B cell (primary cell): ENCODE results near the gene JAG2.

Experiments
- CTCF ChIP-seq: fragments of 200-600 bp; IDR thresholded peaks from one replicate; pipeline ENCODE4 v1.8.0; 2022; ENCODE audit warnings: antibody characterized with exemption, mild to moderate bottlenecking
- EZH2 ChIP-seq: IDR thresholded peaks from 2 replicates; pipeline ENCODE4 v1.6.1; 2012; ENCODE audit warnings: borderline replicate concordance, low read depth, mild to moderate bottlenecking, moderate library complexity, low read length; ENCODE audit not compliant: insufficient read depth, poor library complexity, severe bottlenecking

- TF ChIP-seq EZH2 (no peak), CTCF (no peak)
These were observed 10.7 kb downstream of the JAG2 start for GRCh38 chr14:105157872-105158271.
